Fibroblast of mammary gland (primary cell): ENCODE measurements around the gene SLC39A9.
A peak's percentile ranks its signal among the peaks of the same experiment; 100 is the strongest.

Experiments used
- DNase-seq: peaks from one replicate; pipeline ENCODE4 v3.0.0-alpha.2; 2010; ENCODE audit warnings: low read depth
- H3K4me3 ChIP-seq: 2 replicates; pipeline ENCODE4 v1.5.1; 2011; ENCODE audit warnings: low read depth, mild to moderate bottlenecking, low read length, moderate library complexity; ENCODE audit not compliant: control insufficient read depth
- TF ChIP-seq, protein P1 (sequence below): conservative IDR thresholded peaks from 2 replicates; pipeline ENCODE4 v1.5.1; 2011; ENCODE audit warnings: low read depth, low read length, inconsistent platforms; ENCODE audit not compliant: control insufficient read depth, insufficient read depth

Gene SLC39A9

DNA sequence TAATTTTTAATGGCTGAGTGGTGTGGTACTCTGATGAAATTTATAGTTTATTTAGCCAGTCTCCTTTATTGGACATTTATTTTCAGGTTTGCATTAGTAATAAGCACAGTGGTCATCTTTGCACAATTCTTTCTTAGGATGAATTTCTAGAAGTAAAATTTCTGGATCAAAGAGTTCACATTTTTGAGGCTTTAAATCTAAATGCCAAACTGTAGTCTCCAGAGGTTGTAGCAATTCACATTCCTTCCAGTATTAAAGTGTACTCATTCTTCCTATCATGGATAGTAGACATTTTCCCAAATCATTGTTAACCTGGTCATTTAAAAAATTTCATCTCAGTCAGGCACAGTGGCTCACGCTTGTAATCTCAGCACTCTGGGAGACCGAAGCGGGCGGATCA lies 24.8 kb downstream of the SLC39A9 start:
- no peak overlapping the region for H3K4me3 ChIP-seq
- TF ChIP-seq, protein P1, sequence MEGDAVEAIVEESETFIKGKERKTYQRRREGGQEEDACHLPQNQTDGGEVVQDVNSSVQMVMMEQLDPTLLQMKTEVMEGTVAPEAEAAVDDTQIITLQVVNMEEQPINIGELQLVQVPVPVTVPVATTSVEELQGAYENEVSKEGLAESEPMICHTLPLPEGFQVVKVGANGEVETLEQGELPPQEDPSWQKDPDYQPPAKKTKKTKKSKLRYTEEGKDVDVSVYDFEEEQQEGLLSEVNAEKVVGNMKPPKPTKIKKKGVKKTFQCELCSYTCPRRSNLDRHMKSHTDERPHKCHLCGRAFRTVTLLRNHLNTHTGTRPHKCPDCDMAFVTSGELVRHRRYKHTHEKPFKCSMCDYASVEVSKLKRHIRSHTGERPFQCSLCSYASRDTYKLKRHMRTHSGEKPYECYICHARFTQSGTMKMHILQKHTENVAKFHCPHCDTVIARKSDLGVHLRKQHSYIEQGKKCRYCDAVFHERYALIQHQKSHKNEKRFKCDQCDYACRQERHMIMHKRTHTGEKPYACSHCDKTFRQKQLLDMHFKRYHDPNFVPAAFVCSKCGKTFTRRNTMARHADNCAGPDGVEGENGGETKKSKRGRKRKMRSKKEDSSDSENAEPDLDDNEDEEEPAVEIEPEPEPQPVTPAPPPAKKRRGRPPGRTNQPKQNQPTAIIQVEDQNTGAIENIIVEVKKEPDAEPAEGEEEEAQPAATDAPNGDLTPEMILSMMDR: peak; percentile 7
- DNase-seq: peak; percentile 18

DNA sequence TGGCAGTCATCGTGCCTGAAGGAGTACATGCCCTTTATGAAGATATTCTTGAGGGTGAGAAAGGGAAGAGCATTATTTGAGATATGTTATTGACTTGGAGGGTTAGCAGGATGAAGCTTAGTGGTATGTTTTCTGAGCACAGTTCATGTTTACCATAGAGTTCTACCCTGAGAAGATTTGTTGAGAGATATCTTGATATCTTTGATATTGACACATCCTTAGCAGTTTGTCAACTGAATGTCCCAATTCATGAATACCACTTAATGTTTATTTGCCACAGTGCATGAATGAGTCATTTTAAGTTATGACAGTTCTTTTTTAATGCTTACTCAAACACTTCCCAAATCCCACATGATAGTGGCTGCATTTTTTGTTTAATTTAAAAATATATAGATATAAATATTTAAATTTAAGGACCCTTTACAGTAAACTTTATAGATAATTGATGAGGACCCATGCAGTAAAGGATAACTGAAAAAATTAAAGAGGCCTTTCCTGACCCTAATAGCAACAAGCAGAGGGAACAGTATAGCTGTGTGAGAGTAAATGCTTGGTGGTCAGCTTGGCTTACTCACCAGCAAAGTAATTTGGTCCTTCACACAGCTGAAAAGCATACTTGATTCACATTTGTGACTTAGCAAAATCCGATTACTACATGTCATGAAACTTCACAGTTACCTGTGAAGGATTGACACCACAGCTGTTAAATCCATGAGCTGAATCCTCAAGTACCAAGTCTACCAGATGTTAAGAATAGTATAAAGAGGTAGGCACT lies 25.8 kb downstream of the SLC39A9 start:
- TF ChIP-seq, protein P1: no peak
- DNase-seq: peak; percentile 34
- H3K4me3 ChIP-seq: no peak overlapping the region

DNA sequence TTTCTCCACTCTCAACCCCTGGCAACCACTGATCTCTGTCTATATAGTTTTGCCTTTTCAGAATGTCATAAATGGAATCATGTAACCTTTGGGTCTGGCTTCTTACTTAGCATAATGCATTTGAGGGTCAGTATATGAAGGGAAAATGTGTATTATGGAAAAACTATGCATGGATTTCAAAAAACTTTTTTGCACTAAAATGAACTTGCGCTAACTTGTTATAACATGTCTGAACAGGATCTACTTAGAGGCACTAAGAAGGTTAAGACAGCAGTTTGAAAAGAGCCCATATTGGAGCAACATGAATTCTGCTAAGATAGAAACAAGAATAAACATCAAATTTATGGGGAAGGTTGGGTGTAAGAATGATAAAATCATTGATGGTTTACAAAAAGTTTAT lies 29.1 kb downstream of the SLC39A9 start:
- TF ChIP-seq, protein P1: no peak
- H3K4me3 ChIP-seq: no peak overlapping the region
- no peak for DNase-seq

DNA sequence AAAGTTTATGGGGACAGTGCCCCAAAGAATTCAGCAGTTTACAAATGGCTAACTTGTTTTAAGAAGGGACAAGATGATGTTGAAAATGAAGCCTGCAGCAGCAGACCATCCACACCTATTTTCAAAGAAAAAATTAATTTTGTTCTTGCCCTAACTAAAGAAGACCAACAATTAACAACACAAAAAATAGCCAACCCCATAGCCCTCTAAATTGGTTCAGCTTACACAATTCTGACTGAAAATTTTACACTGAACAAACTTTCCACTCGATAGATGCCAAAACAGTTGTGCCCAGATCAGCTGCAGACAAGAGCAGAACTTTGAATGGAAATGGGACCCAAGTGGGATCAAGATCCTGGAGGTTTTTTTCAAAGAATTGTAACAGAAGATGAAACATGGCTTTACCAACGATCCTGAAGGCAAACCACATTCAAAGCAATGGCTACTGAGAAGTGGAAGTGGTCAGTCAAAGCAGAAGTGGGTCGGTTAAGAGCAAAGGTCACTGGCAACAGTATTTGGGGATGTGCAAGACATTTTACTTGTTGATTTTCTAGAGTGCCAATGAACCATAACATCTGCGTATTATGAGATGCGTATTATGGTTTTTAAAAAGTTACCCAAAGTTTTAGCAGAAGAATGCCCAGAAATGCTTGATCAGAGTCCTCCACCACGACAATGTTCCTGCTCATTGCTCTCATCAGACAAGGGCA lies 30.0 kb downstream of the SLC39A9 start:
- TF ChIP-seq, protein P1: no peak
- H3K4me3 ChIP-seq: no peak overlapping the region
- no peak for DNase-seq

- TF ChIP-seq, protein P1: no peak
- DNase-seq: no peak
Measured at GRCh38 chr14:69429643-69430042, 31.2 kb downstream of the SLC39A9 start.

GRCh38 chr14:69430306-69430939 lies 31.9 kb downstream of the SLC39A9 start:
- H3K4me3 ChIP-seq: no peak overlapping the region
- TF ChIP-seq, protein P1: no peak
- no peak for DNase-seq

More at GRCh38 chr14:69429643-69430042, 31.2 kb downstream of the SLC39A9 start:
- no peak overlapping the region for H3K4me3 ChIP-seq
